GF-D8 (cell line): ENCODE measurements around the gene TSFM.
"Not testable (repeated sequence)": the region's sequence is repeated elsewhere in the genome, so short reads cannot be mapped to it uniquely, and the experiment has no call there.

Experiments used
- DNase-seq: peaks from one replicate; lab custom pipeline; 2025; lab: John Stamatoyannopoulos, UW

TSFM gene

DNA sequence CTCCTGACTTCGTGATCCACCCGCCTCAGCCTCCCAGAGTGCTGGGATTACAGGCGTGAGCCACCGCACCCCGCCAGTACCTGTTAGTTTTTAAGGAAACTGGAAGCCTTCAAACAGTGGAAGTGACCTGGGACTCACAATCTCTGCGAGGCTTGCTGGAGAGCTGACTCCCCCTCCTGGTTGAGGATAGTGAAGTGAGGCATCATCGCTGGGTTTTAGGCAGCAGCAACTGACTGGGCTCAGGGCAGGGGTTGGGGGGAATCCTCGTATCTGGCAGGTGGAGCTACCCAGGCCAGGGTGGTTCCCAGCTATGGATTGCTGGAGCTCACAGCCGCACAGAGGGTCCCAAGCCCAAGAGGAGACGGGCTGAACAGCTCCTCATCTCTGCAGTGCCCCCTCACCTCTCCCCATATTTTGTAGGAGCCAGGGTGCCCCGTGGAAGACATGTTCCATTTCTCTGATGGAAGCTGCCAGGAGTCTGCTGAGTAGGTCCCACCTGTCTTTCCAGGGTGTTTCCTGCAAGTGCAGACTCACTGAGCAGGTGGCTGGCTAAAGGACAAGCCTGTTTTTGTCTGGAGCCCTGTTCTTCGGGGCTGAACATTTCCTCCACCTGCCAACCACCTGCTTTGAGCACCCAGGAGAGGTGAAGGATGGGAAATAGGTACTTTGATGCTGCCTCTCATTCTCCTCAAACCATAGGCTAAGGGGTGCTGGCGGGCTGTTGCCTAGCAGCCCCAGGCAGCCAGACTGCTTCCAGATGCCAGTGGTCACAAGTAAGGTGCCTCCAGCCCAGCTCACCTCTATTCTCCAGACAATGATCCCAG lies 32.8 kb downstream of the TSFM start:
- DNase-seq: no peak

DNA sequence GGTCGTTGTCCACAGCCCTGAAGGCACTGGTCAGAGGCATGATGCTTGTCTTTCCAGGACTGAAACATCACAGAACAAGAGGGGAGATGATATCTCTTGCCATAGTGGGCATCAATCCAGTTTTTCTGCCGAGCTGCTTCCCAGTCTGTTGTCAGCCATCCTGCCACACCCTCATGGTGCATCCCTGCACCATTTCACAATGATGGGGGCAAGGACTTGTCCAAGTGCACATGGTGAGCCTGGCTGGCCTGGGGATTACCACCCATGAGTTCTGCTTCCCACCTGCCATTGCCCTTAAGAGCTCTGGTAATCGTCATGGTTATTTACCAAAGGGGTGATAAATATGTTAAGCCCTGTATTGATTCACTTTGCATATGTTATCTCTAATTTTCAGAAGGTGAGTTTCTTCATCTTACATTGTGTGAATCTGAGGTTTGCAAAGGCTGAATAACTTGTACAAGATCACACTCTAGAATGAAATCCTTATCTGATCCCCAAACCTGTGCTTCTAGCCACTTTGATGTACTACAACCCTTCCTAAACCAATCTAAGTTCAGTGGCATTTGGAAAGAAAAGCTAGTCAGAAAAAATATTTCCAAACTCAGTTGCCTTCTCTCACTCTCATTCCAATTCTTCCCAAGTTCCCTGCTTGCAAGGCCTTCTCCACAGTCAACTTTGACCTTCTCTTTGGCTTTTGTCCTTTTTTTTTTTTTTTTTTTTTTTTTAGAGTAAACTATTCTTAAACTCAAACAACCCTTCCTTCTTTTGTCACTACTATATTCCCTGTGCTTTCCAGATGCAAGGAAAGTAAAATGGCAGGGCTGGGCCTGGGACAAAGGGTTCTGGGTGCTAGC lies 33.6 kb downstream of the TSFM start:
- no peak for DNase-seq

DNA sequence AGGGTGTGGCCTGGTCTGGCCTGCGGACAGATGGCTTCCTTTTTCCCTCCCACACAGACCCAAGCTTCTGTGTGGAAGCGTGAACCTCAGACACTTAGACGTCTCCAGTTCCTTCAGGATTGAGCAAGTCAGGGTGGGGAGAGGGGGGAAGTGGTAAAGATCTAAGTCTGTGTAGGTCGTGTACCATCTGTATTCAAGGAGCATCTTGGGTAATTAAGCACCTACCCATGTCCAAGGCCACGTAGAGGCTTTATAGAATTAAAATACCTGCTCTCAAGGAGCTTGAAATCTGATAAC lies 34.2 kb downstream of the TSFM start:
- DNase-seq: peak; percentile 90

- no peak for DNase-seq
These were observed 34.8 kb downstream of the TSFM start for GRCh38 chr12:57817261-57817989.

DNA sequence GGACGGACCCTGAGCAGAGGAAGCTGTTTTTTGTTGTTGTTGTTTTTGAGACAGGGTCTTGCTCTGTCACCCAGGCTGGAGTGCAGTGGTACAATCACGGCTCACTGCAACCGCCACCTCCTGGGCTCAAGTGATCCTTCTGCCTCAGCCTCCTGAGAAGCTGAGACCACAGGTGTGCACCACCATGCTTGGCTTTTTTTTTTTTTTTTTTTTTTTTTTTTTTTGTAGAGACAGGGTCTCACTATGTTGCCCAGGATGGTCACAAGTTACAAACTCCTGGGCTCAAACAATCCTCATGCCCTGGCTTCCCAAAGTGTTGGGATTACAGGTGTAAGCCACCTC lies 35.4 kb downstream of the TSFM start:
- DNase-seq: not testable (repeated sequence)

- DNase-seq: not testable (repeated sequence)
These were observed 37.5 kb downstream of the TSFM start for GRCh38 chr12:57820119-57820518.

- DNase-seq: not testable (repeated sequence)
These were observed 38.4 kb downstream of the TSFM start for GRCh38 chr12:57821015-57821414.

- no peak for DNase-seq
These were observed 39.1 kb downstream of the TSFM start for GRCh38 chr12:57821474-57822214.

- DNase-seq: no peak
These were observed 40.0 kb downstream of the TSFM start for GRCh38 chr12:57822392-57823130.

- no peak for DNase-seq
These were observed 40.7 kb downstream of the TSFM start for GRCh38 chr12:57823131-57823907.

- no peak for DNase-seq
These were observed 41.5 kb downstream of the TSFM start for GRCh38 chr12:57823908-57824640.

DNA sequence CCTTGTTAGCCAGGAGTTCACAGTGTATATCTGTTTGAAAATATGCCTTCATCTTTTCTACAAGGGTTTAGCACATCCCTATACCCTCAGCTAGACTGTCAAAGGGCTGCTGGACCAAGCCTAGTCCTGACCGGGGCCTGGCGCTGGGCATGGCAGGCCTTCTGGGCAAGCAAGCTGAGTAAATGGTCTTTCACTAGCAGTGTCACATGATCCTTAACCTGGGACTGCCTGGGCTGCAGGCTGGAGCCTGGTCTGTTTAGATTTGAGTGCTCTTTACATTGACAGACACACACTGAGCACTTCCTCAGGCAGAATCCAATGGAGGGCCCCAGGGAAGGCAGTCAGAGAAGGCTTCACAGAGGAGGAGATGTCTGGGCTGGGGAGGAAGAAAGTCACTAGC lies 42.9 kb downstream of the TSFM start:
- DNase-seq: no peak

- DNase-seq: no peak
These were observed 43.8 kb downstream of the TSFM start for GRCh38 chr12:57826400-57826799.

DNA sequence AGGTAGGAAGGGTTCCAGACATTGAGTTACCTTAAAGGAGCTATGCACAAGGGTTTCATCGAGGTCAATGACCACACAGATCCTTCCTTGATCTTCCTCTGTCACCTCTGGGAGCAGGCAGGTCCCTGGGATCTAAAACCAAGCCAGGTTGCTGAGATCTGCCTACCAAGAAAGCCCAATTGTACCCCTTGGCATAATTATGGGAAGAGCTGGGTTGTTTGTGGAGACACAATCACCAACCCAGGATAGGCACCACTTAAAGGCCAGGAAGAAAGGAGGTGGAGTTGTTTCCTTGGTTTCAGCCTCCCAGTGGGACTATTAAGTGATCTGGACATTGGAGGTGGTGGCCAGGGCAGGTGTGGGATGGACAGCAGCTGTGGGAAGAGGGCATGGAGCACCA lies 44.4 kb downstream of the TSFM start:
- DNase-seq: no peak

DNA sequence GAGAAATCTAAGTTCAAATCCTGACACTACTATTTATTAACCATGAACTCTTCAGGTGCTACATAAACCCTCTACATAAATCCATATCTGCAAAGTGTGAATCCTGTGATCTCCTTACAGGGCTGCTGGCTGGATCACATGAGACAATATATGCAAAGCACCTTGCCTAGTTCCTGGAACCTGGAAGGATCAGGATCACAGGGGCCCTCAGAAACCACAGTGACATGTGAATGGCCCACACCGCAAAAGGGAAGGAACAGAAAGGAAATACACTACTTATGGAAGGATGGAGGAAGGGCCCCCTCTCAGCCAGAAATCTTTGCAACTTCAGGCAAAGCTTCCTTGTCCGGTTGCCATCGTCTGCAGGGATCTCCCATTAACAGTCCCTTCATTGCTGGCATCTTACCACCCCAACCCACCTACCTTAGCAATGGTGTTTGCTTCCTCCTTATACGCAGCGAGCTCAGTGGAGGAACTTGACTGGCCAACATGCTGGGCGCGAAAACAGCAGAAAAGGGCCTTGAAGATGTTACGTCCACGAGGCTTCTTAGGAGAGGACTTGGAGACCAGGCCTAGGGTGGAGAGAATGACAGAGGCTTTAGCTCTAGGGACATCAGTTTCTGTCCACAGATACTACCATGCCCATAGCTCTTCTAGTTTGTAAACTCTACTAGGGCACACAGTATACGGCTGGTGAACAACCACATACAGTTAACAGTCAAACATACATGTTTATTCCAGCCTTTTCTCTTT lies 46.6 kb downstream of the TSFM start:
- peak; percentile 16 for DNase-seq

DNA sequence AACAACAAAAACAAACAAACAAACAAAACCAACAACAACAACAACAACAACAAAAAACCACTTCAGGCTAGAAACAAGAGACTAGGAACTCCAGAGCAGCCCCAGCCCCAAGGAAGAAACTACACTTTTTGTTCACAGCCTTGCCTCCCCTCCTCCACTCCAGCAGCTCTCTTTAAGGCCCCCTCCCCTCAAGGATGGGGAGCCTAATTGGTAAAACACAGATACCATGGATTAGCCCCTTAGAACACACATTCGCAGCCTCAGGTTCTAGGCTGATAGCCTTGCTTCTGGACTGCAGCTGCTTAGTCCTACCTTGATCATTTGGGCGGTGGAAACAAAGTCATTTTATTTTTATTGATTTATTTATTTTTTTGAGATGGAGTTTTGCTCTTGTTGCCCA lies 47.8 kb downstream of the TSFM start:
- DNase-seq: no peak

DNA sequence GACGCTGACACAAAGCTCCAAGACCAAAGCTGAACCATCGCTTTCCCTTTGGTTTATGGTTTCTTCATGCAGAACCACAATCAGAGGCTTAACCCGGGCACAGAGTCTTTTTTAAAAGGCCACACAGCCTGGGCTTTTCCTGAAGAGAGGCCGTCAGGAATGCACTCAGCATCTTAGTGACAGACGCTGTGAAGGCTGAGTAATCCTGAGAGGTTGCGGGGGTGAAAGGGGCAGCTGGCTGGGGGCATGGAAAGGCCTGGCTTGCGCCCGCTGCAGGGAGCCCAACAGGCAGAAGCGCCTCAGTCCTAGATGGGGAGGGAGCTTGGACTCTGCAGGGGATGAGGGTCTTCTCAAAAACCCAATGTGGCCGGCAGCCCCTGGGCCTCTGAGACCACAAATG lies 50.4 kb downstream of the TSFM start:
- DNase-seq: no peak

GRCh38 chr12:57833672-57834071 lies 51.1 kb downstream of the TSFM start:
- DNase-seq: no peak
